PC-9 (cell line): ENCODE results near the gene CD180. TPM values are rescaled to one million over a fixed set of nuclear protein-coding genes. Genes with fewer than 3 reads are reported as not detected.

Experiments used
- BruUV-seq: library from RNA; stranded (reverse); fragments of 400-500 nt; replicated peaks from 2 replicates; lab custom pipeline; 2021; lab: Mats Ljungman, UMichigan
- CTCF ChIA-PET: fragments of 300-600 bp; sonication (Branson Sonifier 250); formaldehyde crosslinking; loops from one replicate; lab custom pipeline; 2022; ENCODE audit warnings: antibody characterized with exemption; lab: Charles Lee
- POLR2A ChIA-PET: fragments of 300-600 bp; sonication (Branson Sonifier 250); formaldehyde crosslinking; loops from one replicate; lab custom pipeline; 2022; ENCODE audit warnings: antibody characterized with exemption; ENCODE audit not compliant: unreplicated experiment; lab: Charles Lee
- DNase-seq, 2 experiments: peaks; one replicate each; pipeline versions ENCODE4 v3.0.0 to v3.0.0-alpha.2; 2015 to 2022; ENCODE audit warnings: mixed read lengths in 1 of 2
- H2AFZ ChIP-seq: fragments of 200-600 bp; sonication (generic); 2 replicates; pipeline ENCODE4 v1.8.1; 2017; ENCODE audit warnings: antibody characterized with exemption
- H3F3A ChIP-seq: fragments of 200-600 bp; sonication (generic); 2 replicates; pipeline ENCODE4 v1.8.1; 2017; ENCODE audit warnings: antibody characterized with exemption, mild to moderate bottlenecking, low read depth; ENCODE audit not compliant: insufficient read depth
- H3K27ac ChIP-seq: fragments of 200-600 bp; sonication (generic); 2 replicates; pipeline ENCODE4 v1.6.1; 2016; ENCODE audit warnings: mixed run types
- H3K27me3 ChIP-seq: fragments of 200-600 bp; sonication (generic); 2 replicates; pipeline ENCODE4 v1.6.1; 2016; ENCODE audit warnings: low read depth, mixed run types; ENCODE audit not compliant: insufficient read depth
- H3K36me3 ChIP-seq: fragments of 200-600 bp; sonication (generic); 2 replicates; pipeline ENCODE4 v1.6.1; 2016; ENCODE audit warnings: low read depth, mixed run types
- H3K4me1 ChIP-seq: fragments of 200-600 bp; sonication (generic); replicated peaks from 2 replicates; pipeline ENCODE4 v1.6.1; 2016; ENCODE audit warnings: mixed run types; ENCODE audit not compliant: insufficient read depth
- H3K4me2 ChIP-seq: fragments of 200-600 bp; sonication (generic); 2 replicates; pipeline ENCODE4 v1.6.1; 2017; ENCODE audit warnings: mixed run types
- H3K4me3 ChIP-seq: fragments of 200-600 bp; sonication (generic); 2 replicates; pipeline ENCODE4 v1.6.1; 2016; ENCODE audit warnings: mixed run types
- H3K79me2 ChIP-seq: fragments of 200-600 bp; sonication (generic); 2 replicates; pipeline ENCODE4 v1.6.1; 2017; ENCODE audit warnings: low read depth, mixed run types
- H3K9me2 ChIP-seq: fragments of 200-600 bp; sonication (generic); 2 replicates; pipeline ENCODE4 v1.8.1; 2017; ENCODE audit warnings: mild to moderate bottlenecking; ENCODE audit not compliant: insufficient read depth
- H3K9me3 ChIP-seq: fragments of 200-600 bp; sonication (generic); 2 replicates; pipeline ENCODE4 v1.8.1; 2016; ENCODE audit warnings: low read depth; ENCODE audit not compliant: insufficient read depth
- H4K20me1 ChIP-seq: fragments of 200-600 bp; sonication (generic); 2 replicates; pipeline ENCODE4 v1.8.1; 2017; ENCODE audit not compliant: insufficient read depth
- CTCF ChIP-seq: fragments of 200-600 bp; sonication (generic); conservative IDR thresholded peaks from 2 replicates; pipeline ENCODE4 v1.6.1; 2017; ENCODE audit warnings: mixed run types, antibody characterized with exemption, mild to moderate bottlenecking, moderate library complexity
- EZH2 ChIP-seq: fragments of 200-600 bp; sonication (generic); IDR thresholded peaks from 2 replicates; pipeline ENCODE4 v1.8.0; 2017; ENCODE audit warnings: antibody characterized with exemption, low read depth
- intact Hi-C: fragments of 100-400 bp; cut with micrococcal nuclease; formaldehyde crosslinking; loops from one replicate; pipeline ENCODE4 v1.10.0; 2022; ENCODE audit not compliant: unreplicated experiment
- total RNA-seq: library from RNA; stranded (reverse); gene quantifications from 2 replicates; pipeline ENCODE4 v1.2.3, GENCODE V29; 2021

The CD180 gene
- total RNA-seq, 1 experiment from 2014 or later = not detected

- CTCF ChIA-PET = no interaction called here
These were observed 56.2 kb downstream of the CD180 start for GRCh38 chr5:67140413-67140812.

GRCh38 chr5:67139030-67139429 lies 57.6 kb downstream of the CD180 start:
- DNase-seq = no peak
- intact Hi-C loops = no loop called here
- Histone ChIP-seq H2AFZ (no peak overlapping the region), H3K79me2 (no peaks in the 10 kb centered on the region), H3K27me3 (no peaks in the 10 kb centered on the region), H3K36me3 (peaks cover 21% of the 10 kb centered on the region), H3K4me3 (no peak overlapping the region), H3K9me3 (no peaks in the 10 kb centered on the region), H3K4me2 (no peak overlapping the region), H3K9me2 (no peaks in the 10 kb centered on the region; the same call in 1 of the 2 replicates), H3F3A (no peaks in the 10 kb centered on the region), H4K20me1 (no peaks in the 10 kb centered on the region), H3K4me1 (no peaks in the 10 kb centered on the region), H3K27ac (no peak overlapping the region)
- TF ChIP-seq EZH2 (no peak), CTCF (no peak)
- ChIA-PET POLR2A (no interaction called here), CTCF (no interaction called here)
- BruUV-seq = no TSS peak

More at GRCh38 chr5:67140413-67140812, 56.2 kb downstream of the CD180 start:
- no peaks in the 10 kb centered on the region for H3K9me3 ChIP-seq
- H3K4me2 ChIP-seq = no peak overlapping the region
- H2AFZ ChIP-seq = no peak overlapping the region
- no peak overlapping the region for H3K4me3 ChIP-seq
- no peak for DNase-seq
- H3K36me3 ChIP-seq = peaks cover 12% of the 10 kb centered on the region
- H3K4me1 ChIP-seq = no peaks in the 10 kb centered on the region
- TF ChIP-seq CTCF (no peak), EZH2 (no peak)
- H3K9me2 ChIP-seq = no peaks in the 10 kb centered on the region
- no peak overlapping the region for H3K27ac ChIP-seq
- intact Hi-C loops = no loop called here
- no TSS peak for BruUV-seq
- H3F3A ChIP-seq = no peaks in the 10 kb centered on the region
- no peaks in the 10 kb centered on the region for H3K79me2 ChIP-seq
- POLR2A ChIA-PET = no interaction called here
- no peaks in the 10 kb centered on the region for H3K27me3 ChIP-seq
- no peaks in the 10 kb centered on the region for H4K20me1 ChIP-seq

GRCh38 chr5:67135381-67135984 lies 61.1 kb downstream of the CD180 start:
- Histone ChIP-seq H2AFZ (no peak overlapping the region), H3K36me3 (peaks cover 15% of the 10 kb centered on the region; the same call in 1 of the 2 replicates), H3K9me2 (no peaks in the 10 kb centered on the region; the same call in 1 of the 2 replicates), H3K79me2 (no peaks in the 10 kb centered on the region), H3K27me3 (no peaks in the 10 kb centered on the region), H4K20me1 (no peaks in the 10 kb centered on the region), H3K4me1 (no peaks in the 10 kb centered on the region), H3K4me3 (no peak overlapping the region), H3K9me3 (no peaks in the 10 kb centered on the region), H3K27ac (no peak overlapping the region), H3F3A (no peaks in the 10 kb centered on the region), H3K4me2 (no peak overlapping the region)
- intact Hi-C loops = no loop called here
- CTCF ChIA-PET = no interaction called here
- POLR2A ChIA-PET = no interaction called here
- DNase-seq = no peak
- no peak for TF ChIP-seq CTCF
- TF ChIP-seq EZH2 = no peak
- no TSS peak for BruUV-seq
